ENCODE results near the gene LRG1.

DNA sequence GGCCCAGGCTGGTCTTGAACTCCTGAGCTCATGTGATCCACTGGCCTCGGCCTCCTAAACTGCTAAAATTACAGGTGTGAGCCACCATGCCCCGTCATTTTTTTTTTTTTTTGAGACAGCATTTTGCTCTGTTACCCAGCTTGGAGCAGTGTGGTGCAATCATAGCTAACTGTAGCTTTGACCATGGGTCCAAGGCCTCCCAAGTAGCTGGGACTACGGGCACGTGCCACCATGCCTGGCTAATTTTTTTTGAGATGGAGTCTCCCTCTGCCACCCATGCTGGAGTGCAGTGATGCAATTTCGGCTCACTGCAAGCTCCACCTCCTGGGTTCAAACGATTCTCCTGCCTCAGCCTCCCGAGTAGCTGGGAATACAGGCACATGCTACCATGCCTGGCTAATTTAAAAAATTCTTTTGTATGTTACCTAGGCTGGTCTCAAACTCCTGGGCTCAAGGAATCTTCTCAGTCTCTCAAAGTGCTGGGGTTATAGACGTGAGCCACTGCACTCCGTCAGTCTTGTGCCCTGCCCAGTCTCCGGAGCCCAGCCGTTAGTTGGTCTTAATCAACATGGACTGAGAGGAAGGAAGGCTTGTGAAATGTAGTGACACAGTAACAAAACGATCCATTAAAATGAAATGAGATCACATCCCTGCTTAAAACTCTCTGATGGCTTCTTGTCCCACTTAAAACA is 1.4 kb upstream of the LRG1 start:
- TF ChIP-seq, protein P1, sequence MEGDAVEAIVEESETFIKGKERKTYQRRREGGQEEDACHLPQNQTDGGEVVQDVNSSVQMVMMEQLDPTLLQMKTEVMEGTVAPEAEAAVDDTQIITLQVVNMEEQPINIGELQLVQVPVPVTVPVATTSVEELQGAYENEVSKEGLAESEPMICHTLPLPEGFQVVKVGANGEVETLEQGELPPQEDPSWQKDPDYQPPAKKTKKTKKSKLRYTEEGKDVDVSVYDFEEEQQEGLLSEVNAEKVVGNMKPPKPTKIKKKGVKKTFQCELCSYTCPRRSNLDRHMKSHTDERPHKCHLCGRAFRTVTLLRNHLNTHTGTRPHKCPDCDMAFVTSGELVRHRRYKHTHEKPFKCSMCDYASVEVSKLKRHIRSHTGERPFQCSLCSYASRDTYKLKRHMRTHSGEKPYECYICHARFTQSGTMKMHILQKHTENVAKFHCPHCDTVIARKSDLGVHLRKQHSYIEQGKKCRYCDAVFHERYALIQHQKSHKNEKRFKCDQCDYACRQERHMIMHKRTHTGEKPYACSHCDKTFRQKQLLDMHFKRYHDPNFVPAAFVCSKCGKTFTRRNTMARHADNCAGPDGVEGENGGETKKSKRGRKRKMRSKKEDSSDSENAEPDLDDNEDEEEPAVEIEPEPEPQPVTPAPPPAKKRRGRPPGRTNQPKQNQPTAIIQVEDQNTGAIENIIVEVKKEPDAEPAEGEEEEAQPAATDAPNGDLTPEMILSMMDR (IDR thresholded peaks at IDR 0.05) = no peak
- TF ChIP-seq POLR2A (IDR thresholded peaks at IDR 0.05) = no peak
